ENCODE results near the gene SPNS1.
"Not testable (repeated sequence)": the region's sequence is repeated elsewhere in the genome, so short reads cannot be mapped to it uniquely, and the experiment has no call there.

SPNS1 gene

GRCh38 chr16:28958836-28959235, 15.7 kb upstream of the SPNS1 start:
- no peak overlapping the region for H3K4me3 ChIP-seq (ENCODE audit: low read length)
- no peak for DNase-seq (ENCODE audit: low read depth)
- TF ChIP-seq CTCF (IDR thresholded peaks at IDR 0.05; ENCODE audit: insufficient read depth, low read depth, low read length, missing control alignments) = no peak

- DNase-seq (ENCODE audit: low read depth) = no peak
- TF ChIP-seq CTCF (IDR thresholded peaks at IDR 0.05; ENCODE audit: insufficient read depth, low read depth, low read length, missing control alignments) = no peak
These were observed 10.5 kb upstream of the SPNS1 start for GRCh38 chr16:28964072-28964471.

GRCh38 chr16:28964496-28964895, 10.1 kb upstream of the SPNS1 start:
- H3K4me3 ChIP-seq (ENCODE audit: low read length) = no peak overlapping the region
- no peak for TF ChIP-seq CTCF (IDR thresholded peaks at IDR 0.05; ENCODE audit: insufficient read depth, low read depth, low read length, missing control alignments)
- DNase-seq (ENCODE audit: low read depth) = no peak

More at GRCh38 chr16:28964072-28964471, 10.5 kb upstream of the SPNS1 start:
- no peak overlapping the region for H3K4me3 ChIP-seq (ENCODE audit: low read length)

GRCh38 chr16:28967156-28967555, 7.4 kb upstream of the SPNS1 start:
- no peak for DNase-seq (ENCODE audit: low read depth)
- no peak for TF ChIP-seq CTCF (IDR thresholded peaks at IDR 0.05; ENCODE audit: insufficient read depth, low read depth, low read length, missing control alignments)
- no peak overlapping the region for H3K4me3 ChIP-seq (ENCODE audit: low read length)

GRCh38 chr16:28969696-28970095, 4.9 kb upstream of the SPNS1 start:
- not testable (repeated sequence) for H3K4me3 ChIP-seq (ENCODE audit: low read length); DNase-seq (ENCODE audit: low read depth)

- peak; percentile 61 for DNase-seq (ENCODE audit: low read depth)
- peak; percentile 70 for TF ChIP-seq CTCF (IDR thresholded peaks at IDR 0.05; ENCODE audit: insufficient read depth, low read depth, low read length, missing control alignments)
- peak overlapping the region; percentile 86 for H3K4me3 ChIP-seq (ENCODE audit: low read length)
These were observed 556 bp upstream of the SPNS1 start for GRCh38 chr16:28974007-28974436.

GRCh38 chr16:28975158-28975599, 601 bp downstream of the SPNS1 start:
- DNase-seq (ENCODE audit: low read depth) = no peak
- no peak for TF ChIP-seq CTCF (IDR thresholded peaks at IDR 0.05; ENCODE audit: insufficient read depth, low read depth, low read length, missing control alignments)
- peak overlapping the region; percentile 86 for H3K4me3 ChIP-seq (ENCODE audit: low read length)

Data from epithelial cell of esophagus (primary cell).